GM12891 (cell line): ENCODE results near the gene CHCHD6.

Experiments
- POLR2A ChIP-seq: IDR thresholded peaks from 2 replicates; pipeline ENCODE4 v1.6.1; 2011; ENCODE audit warnings: low read depth, low read length, control low read depth
- POLR2AphosphoS5 ChIP-seq: IDR thresholded peaks from 2 replicates; pipeline ENCODE4 v1.6.1; 2011; ENCODE audit warnings: low read depth, low read length, control low read depth

DNA sequence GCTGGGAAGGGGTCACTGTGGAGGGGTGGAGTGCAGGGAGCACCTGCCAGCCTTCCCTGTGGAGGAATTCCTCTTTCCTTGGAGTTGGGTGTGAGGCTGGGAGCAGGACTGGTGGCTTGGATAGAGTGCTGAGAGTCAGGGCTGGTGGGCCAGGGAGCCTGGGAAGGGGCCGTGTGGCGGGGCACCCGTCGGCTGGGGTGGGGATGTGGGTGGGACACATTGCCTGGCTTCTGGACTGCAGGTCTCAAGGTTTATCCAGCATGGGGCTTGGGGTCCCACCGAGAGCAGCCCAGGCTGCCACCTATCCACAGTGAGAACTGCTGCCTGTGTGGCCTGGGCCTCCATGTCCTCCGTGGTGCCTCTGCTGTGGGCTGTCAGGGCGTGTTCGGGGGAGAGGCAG, 283.6 kb downstream of the CHCHD6 start:
- TF ChIP-seq POLR2A = no peak
- TF ChIP-seq POLR2AphosphoS5 = no peak
